LNCaP clone FGC (cell line): ENCODE measurements around the gene LCP1.
"Not testable (repeated sequence)": the region's sequence is repeated elsewhere in the genome, so short reads cannot be mapped to it uniquely, and the experiment has no call there.

ENCODE experiments used
- DNase-seq: peaks from one replicate; pipeline ENCODE4 v3.0.0-alpha.2; 2011; ENCODE audit warnings: low read depth
- H3K4me3 ChIP-seq: 2 replicates; pipeline ENCODE4 v1.5.1; 2011; ENCODE audit warnings: mild to moderate bottlenecking, low read depth, low read length, control low read depth
- CTCF ChIP-seq: IDR thresholded peaks from 2 replicates; pipeline ENCODE4 v1.5.1; 2012; ENCODE audit warnings: mild to moderate bottlenecking; ENCODE audit not compliant: control insufficient read depth, insufficient read depth; ENCODE audit errors: extremely low read depth

LCP1 gene, protein sequence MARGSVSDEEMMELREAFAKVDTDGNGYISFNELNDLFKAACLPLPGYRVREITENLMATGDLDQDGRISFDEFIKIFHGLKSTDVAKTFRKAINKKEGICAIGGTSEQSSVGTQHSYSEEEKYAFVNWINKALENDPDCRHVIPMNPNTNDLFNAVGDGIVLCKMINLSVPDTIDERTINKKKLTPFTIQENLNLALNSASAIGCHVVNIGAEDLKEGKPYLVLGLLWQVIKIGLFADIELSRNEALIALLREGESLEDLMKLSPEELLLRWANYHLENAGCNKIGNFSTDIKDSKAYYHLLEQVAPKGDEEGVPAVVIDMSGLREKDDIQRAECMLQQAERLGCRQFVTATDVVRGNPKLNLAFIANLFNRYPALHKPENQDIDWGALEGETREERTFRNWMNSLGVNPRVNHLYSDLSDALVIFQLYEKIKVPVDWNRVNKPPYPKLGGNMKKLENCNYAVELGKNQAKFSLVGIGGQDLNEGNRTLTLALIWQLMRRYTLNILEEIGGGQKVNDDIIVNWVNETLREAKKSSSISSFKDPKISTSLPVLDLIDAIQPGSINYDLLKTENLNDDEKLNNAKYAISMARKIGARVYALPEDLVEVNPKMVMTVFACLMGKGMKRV

DNA sequence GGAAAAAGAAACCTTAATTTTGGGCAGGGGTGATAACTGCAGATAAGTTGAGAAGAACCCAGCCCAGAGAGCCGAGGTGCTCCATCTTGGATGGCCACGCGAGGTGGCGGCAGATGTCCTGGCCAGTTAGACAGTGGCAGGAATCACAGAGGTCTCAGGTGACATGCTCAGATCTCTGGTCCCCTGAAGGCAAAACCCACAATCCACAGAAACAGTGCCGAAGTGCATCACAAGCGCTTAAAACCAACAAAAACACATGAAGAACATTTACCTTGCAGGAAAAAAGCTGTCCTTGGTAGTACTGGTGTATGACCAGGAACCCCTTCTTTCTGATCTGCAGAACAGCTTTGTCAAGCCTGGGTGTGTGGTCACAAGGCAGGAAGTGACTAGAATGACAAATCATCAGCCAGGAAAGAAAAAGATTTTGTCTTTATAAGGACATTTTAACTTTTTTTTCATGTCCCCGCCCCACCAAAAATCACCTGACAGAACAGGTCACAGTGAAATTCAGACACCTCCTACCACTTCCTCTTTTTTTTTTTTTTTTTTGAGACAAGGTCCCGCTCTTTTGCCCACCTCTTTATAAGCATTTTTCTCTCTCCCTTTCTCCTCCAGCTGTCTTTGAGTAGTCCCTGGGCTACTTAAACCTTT lies at the start of gene LCP1:
LCP1 (minus strand) TSS at position 338 of the 651 bp plus-strand sequence. CDS start 22,515 bp downstream, outside the sequence.
- no peak within 1 kb of the TSS for H3K4me3 ChIP-seq
- no peak for TF ChIP-seq CTCF
- no peak for DNase-seq

DNA sequence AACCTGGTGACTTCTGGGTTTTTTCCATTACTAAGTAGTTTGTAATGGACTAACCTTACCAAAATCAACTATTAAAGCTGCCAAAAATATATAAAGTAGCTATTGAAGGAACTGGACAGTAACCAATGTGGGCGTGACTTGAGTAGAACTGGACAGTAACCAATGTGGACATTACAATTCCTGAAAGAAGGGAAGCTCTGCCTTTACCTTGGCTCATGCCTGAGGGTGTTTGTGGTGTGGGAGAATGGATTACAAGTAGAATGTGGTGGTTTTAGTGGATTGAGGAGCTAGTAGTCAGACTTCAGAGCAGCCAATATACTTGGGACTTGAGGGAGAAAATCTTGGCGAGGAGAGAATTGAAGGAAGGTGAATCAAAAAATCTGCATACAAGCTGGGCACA lies 47.3 kb upstream of the LCP1 start:
- H3K4me3 ChIP-seq = no peak overlapping the region
- TF ChIP-seq CTCF = no peak
- no peak for DNase-seq

- peak; percentile 15 for DNase-seq
These were observed 38.3 kb upstream of the LCP1 start for GRCh38 chr13:46220234-46220633.

DNA sequence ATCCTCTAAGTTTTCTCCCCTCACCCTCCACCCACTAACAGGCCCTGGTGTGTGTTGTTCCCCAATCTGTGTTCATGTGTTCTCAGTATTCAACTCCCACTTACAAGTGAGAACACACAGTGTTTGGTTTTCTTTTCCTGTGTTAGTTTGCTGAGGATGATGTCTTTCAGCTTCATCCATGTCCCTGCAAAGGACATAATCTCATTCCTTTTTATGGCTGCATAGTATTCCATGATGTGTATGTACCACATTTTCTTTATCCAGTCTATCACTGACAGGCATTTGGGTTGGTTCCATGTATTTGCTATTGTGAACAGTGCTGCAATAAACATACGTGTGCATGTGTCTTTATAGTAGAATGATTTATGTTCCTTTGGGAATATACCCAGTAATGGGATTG lies 32.8 kb upstream of the LCP1 start:
- not testable (repeated sequence) for H3K4me3 ChIP-seq

More at GRCh38 chr13:46220234-46220633, 38.3 kb upstream of the LCP1 start:
- H3K4me3 ChIP-seq = not testable (repeated sequence)

GRCh38 chr13:46213242-46213641 lies 31.3 kb upstream of the LCP1 start:
- no peak for DNase-seq
- no peak for TF ChIP-seq CTCF
- H3K4me3 ChIP-seq = no peak overlapping the region

More for the DNA sequence above, 32.8 kb upstream of the LCP1 start:
- not testable (repeated sequence) for DNase-seq

GRCh38 chr13:46211483-46212351 lies 29.7 kb upstream of the LCP1 start, which contains the start of gene LRRC63:
LRRC63 (plus strand) TSS chr13:46211928; CDS start chr13:46213035, 1,107 bp downstream.
- no peak for TF ChIP-seq CTCF

DNA sequence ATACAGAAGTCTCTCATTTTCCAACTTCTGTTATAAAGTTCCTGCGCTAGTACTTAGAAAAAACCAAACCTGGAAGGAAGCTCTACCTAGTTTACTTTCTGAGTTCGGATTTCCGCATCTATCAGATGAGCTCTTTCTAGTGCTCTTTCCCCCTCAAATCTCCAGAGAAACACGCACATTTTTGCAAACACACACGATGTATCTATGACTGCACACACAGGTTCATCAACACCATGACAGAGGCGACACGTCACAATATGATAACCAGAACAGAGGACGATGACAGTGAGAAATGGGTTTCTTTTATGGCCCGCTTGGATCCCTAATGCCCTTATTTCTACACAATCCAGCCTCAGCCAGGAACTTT lies 29.1 kb upstream of the LCP1 start:
- DNase-seq = peak; percentile 13
- peak overlapping the region; percentile 60 for H3K4me3 ChIP-seq
- no peak for TF ChIP-seq CTCF

More at GRCh38 chr13:46211483-46212351, 29.7 kb upstream of the LCP1 start, which contains the start of gene LRRC63:
- no peak for DNase-seq
- peak within 1 kb of the TSS; percentile 60 for H3K4me3 ChIP-seq
